PC-3 (cell line): ENCODE measurements around the gene ABHD13.

Source experiments
- EZH2 ChIP-seq: fragments of 300-600 bp; sonication (generic); IDR thresholded peaks from one replicate; pipeline ENCODE4 v1.6.1; 2017; ENCODE audit warnings: antibody characterized with exemption, mild to moderate bottlenecking, low read length; ENCODE audit not compliant: unreplicated experiment
- TF ChIP-seq, protein P1 (sequence below): fragments of 300-600 bp; sonication (generic); conservative IDR thresholded peaks from 2 replicates; pipeline ENCODE4 v1.5.1; 2017; ENCODE audit warnings: antibody characterized with exemption, low read depth, mild to moderate bottlenecking, low read length

DNA sequence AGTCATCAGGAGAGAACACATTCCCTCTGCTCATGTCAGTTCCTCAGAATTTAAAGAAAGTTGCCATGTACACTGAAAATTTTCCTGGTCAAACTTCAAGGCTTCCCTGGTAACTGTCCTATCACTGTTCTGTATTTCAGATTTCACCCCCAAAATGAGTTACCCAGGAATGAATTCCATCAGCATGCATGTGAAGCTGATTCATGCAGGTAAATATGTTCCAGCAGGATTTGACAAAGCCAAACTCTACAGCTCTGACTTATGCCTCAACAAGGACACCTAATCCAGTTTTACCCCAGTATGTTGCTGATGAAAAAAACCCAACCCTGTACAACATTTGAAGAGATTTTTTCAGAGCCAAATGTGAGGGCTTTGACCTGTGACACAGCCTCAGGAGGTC, 24.4 kb upstream of the ABHD13 start:
- TF ChIP-seq, protein P1, sequence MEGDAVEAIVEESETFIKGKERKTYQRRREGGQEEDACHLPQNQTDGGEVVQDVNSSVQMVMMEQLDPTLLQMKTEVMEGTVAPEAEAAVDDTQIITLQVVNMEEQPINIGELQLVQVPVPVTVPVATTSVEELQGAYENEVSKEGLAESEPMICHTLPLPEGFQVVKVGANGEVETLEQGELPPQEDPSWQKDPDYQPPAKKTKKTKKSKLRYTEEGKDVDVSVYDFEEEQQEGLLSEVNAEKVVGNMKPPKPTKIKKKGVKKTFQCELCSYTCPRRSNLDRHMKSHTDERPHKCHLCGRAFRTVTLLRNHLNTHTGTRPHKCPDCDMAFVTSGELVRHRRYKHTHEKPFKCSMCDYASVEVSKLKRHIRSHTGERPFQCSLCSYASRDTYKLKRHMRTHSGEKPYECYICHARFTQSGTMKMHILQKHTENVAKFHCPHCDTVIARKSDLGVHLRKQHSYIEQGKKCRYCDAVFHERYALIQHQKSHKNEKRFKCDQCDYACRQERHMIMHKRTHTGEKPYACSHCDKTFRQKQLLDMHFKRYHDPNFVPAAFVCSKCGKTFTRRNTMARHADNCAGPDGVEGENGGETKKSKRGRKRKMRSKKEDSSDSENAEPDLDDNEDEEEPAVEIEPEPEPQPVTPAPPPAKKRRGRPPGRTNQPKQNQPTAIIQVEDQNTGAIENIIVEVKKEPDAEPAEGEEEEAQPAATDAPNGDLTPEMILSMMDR, result no peak
- TF ChIP-seq EZH2, result no peak
